ENCODE measurements around the gene ADD2.
A peak's percentile ranks its signal among the peaks of the same experiment; 100 is the strongest.
"Not testable (repeated sequence)": the region's sequence is repeated elsewhere in the genome, so short reads cannot be mapped to it uniquely, and the experiment has no call there.

Gene ADD2

DNA sequence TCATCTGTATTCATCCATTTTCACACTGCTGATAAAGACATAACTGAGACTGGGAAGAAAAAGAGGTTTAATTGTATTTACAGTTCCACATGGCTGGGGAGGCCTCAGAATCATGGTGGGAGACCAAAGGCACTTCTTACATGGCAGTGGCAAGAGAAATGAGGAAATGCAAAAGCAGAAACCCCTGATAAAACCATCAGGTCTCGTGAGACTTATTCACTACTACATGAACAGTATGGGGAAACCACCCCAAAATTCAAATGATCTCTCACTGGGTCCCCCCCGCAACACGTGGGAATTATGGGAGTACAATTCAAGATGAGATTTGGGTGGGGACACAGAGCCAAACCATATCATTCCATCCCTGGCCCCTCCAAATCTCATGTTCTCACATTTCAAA is 30.0 kb upstream of the ADD2 start:
- not testable (repeated sequence) for H3K9me3 ChIP-seq (ENCODE audit: control insufficient read depth, insufficient read depth, low read length); H3K36me3 ChIP-seq (ENCODE audit: control insufficient read depth, insufficient read depth, low read length); H3K4me3 ChIP-seq (ENCODE audit: low read depth, low read length); H3K9ac ChIP-seq (ENCODE audit: low read depth, low read length); H3K4me1 ChIP-seq (ENCODE audit: control insufficient read depth, insufficient read depth, low read length)
- H3K27me3 ChIP-seq (ENCODE audit: control insufficient read depth, insufficient read depth, low read length) = peaks cover 65% of the 10 kb centered on the region

- Histone ChIP-seq H3K27me3 (ENCODE audit: control insufficient read depth, insufficient read depth, low read length) (peaks cover 70% of the 10 kb centered on the region), H3K4me3 (ENCODE audit: low read depth, low read length) (no peak overlapping the region), H3K36me3 (ENCODE audit: control insufficient read depth, insufficient read depth, low read length) (no peaks in the 10 kb centered on the region), H3K9ac (ENCODE audit: low read depth, low read length) (no peak overlapping the region), H3K4me1 (ENCODE audit: control insufficient read depth, insufficient read depth, low read length) (no peaks in the 10 kb centered on the region), H3K9me3 (ENCODE audit: control insufficient read depth, insufficient read depth, low read length) (no peaks in the 10 kb centered on the region)
Observed at GRCh38 chr2:70797506-70797905, 29.5 kb upstream of the ADD2 start.

DNA sequence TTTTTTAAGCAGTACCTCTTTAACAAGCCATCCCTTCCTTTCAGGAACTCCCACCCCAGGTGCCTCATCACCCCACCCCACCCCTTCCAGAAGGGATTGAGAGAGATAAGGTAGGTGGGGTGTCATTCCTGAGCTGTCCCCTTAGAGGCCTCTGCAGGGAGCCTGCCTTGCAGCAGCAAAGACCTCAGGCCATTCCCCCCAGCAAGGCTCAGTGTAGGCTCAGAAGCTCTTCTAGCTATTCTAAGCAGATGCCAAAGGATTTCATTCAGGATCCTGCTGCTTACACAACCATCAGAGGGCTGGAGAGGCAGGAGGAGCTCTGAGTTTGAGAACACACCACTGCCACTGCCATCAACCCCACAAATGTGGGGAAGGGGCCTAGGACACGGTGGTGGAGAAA is 28.3 kb upstream of the ADD2 start:
- Histone ChIP-seq H3K27me3 (ENCODE audit: control insufficient read depth, insufficient read depth, low read length) (peaks cover 73% of the 10 kb centered on the region), H3K36me3 (ENCODE audit: control insufficient read depth, insufficient read depth, low read length) (no peaks in the 10 kb centered on the region), H3K9me3 (ENCODE audit: control insufficient read depth, insufficient read depth, low read length) (no peaks in the 10 kb centered on the region), H3K9ac (ENCODE audit: low read depth, low read length) (no peak overlapping the region), H3K4me1 (ENCODE audit: control insufficient read depth, insufficient read depth, low read length) (no peaks in the 10 kb centered on the region), H3K4me3 (ENCODE audit: low read depth, low read length) (no peak overlapping the region)

- Histone ChIP-seq H3K4me1 (ENCODE audit: control insufficient read depth, insufficient read depth, low read length) (no peaks in the 10 kb centered on the region), H3K9me3 (ENCODE audit: control insufficient read depth, insufficient read depth, low read length) (no peaks in the 10 kb centered on the region), H3K27me3 (ENCODE audit: control insufficient read depth, insufficient read depth, low read length) (peaks cover 72% of the 10 kb centered on the region), H3K36me3 (ENCODE audit: control insufficient read depth, insufficient read depth, low read length) (no peaks in the 10 kb centered on the region), H3K9ac (ENCODE audit: low read depth, low read length) (no peak overlapping the region), H3K4me3 (ENCODE audit: low read depth, low read length) (no peak overlapping the region)
Observed at GRCh38 chr2:70795164-70795995, 27.4 kb upstream of the ADD2 start.

DNA sequence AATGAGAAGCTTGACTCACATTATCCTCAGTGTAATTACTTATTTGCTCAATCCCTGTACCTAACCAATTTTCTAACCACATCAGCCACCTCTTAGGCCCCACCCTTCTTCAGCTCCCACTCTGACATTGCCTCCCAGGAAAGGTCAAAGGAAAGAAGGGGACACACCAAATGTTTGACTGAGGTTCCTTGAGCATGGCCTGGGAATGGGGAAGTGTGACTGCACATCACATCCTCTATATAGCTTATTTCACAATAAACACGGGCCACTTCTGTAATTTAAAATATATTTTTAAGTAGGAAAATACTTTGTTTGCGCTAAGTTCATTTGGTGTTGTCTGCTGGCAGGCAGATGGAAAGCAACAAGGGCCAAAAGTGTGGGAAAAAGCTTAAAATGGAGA is 25.4 kb upstream of the ADD2 start:
- Histone ChIP-seq H3K27me3 (ENCODE audit: control insufficient read depth, insufficient read depth, low read length) (peaks cover 85% of the 10 kb centered on the region), H3K4me3 (ENCODE audit: low read depth, low read length) (no peak overlapping the region), H3K36me3 (ENCODE audit: control insufficient read depth, insufficient read depth, low read length) (no peaks in the 10 kb centered on the region), H3K9ac (ENCODE audit: low read depth, low read length) (no peak overlapping the region), H3K9me3 (ENCODE audit: control insufficient read depth, insufficient read depth, low read length) (no peaks in the 10 kb centered on the region), H3K4me1 (ENCODE audit: control insufficient read depth, insufficient read depth, low read length) (no peaks in the 10 kb centered on the region)

DNA sequence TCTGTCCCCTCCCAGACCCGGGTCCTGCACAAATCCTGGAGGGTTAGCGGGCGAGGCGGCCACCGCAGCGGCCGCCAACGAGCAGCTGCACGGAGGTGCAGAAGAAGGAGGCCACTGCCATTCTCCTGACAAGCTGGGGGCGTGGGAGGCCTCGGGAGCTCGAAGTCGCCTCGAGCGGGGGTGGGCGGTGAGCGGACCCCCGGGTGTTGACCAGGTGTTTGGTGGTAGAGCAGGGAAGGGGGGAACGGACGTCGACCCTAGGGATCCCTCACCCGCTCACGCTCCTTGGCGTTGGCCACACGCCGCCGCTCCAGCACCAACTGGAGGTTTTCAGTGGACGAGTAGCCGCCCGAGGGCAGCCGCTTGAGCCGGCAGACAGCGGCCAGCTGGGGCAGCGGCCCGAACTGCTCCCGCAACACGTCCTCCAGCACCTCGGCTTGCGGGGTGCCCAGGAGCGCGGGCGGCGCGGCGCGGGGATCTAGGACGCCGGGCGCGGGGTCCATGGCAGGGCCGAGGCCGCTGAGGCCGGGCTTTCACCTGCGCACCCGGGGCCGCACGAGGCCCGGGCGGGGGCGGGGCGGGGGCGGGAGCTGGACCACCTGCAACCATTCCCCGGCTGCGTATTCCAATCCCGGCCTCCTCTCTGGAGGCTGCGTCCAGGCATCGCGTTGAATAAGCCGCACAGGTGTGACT is 22.3 kb upstream of the ADD2 start, which contains the start of gene FIGLA:
FIGLA (minus strand) TSS at position 508 of the 693 bp plus-strand sequence; CDS start at position 503, 5 bp downstream.
- H3K27me3 ChIP-seq (ENCODE audit: control insufficient read depth, insufficient read depth, low read length) = peaks cover 93% of the 10 kb centered on the region
- no peaks in the 10 kb centered on the region for H3K4me1 ChIP-seq (ENCODE audit: control insufficient read depth, insufficient read depth, low read length)
- H3K36me3 ChIP-seq (ENCODE audit: control insufficient read depth, insufficient read depth, low read length) = no peaks in the 10 kb centered on the region
- H3K9ac ChIP-seq (ENCODE audit: low read depth, low read length) = no peak within 1 kb of the TSS
- no peaks in the 10 kb centered on the region for H3K9me3 ChIP-seq (ENCODE audit: control insufficient read depth, insufficient read depth, low read length)
- peak within 1 kb of the TSS; percentile 50 for H3K4me3 ChIP-seq (ENCODE audit: low read depth, low read length)

DNA sequence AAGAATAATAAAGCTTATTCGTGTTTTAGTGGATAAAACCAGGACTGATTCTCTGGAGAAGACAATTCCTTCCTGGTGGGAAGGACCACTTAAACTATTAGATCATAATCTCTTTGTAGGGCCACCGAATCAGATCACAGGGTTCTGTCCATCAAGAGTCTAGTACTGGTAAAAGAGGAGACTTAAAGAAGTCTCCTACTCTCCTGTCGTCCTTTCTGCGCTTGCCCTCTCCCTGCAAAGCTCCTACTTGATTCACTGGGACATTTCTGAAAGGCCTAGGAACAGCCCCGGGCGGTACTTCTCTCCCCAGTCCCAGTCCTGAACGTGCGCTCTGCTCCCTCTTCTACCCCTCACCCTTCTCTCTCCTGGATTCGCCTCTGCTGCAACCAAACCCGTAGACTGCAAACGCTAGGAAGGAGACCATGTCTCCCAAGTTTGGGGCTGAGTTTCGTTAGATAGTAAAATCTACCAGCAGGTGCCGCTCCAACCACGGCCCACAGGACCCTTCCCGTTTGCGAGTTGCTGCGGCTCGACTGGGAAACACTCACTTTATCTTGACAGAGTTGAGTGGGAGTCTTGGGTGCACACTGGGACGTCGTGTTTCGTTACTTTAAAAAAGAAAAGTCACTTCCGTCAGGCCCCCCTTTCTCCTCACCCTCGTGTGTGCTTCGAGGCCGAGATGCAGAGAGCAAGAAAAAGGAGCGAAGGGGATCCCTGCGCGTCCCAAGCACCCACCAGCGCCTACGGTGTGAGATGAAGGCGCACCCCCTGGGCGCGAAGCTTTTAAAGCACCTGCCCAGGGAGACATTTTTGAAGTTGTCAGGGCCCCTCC is 21.5 kb upstream of the ADD2 start:
- Histone ChIP-seq H3K4me3 (ENCODE audit: low read depth, low read length) (peak overlapping the region; percentile 50), H3K36me3 (ENCODE audit: control insufficient read depth, insufficient read depth, low read length) (no peaks in the 10 kb centered on the region), H3K27me3 (ENCODE audit: control insufficient read depth, insufficient read depth, low read length) (peaks cover 86% of the 10 kb centered on the region), H3K9me3 (ENCODE audit: control insufficient read depth, insufficient read depth, low read length) (no peaks in the 10 kb centered on the region), H3K4me1 (ENCODE audit: control insufficient read depth, insufficient read depth, low read length) (peaks cover 2% of the 10 kb centered on the region), H3K9ac (ENCODE audit: low read depth, low read length) (no peak overlapping the region)

DNA sequence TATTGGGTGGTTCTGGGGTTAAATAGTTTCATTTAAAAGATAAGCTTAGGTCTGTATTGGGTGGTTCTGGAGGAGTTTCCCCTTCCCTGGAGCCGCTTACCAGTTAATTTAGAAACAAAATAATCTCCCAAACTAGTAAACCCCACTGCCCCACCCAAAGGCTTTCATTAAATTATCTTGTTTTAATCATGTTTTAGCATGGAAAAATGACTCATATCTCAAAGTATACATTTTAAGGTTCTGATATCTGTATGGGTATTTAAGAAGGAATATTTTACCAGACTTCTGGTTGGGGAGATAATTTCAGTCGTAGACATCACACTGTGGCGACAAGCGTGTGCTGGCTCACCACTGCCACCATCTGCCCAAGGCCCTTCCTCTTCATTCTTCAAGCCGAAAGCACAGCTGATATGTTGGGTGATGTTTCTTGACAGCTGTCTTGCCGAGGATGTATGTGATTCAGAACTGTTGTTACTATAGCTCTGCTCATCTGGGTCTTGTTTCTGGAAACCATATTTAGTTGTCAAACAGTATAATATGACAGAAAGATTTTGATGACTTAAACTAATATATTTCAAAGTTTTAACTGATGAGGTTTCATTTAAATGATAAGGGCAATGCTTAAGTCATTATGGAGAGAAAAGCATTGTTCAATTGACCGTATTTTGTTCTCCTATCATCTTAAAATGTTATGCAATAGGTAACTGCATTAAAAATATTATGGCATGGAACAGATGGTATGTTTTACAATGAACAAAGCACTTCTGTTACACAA is 17.3 kb upstream of the ADD2 start:
- no peaks in the 10 kb centered on the region for H3K36me3 ChIP-seq (ENCODE audit: control insufficient read depth, insufficient read depth, low read length)
- H3K4me1 ChIP-seq (ENCODE audit: control insufficient read depth, insufficient read depth, low read length) = peaks cover 3% of the 10 kb centered on the region
- no peak overlapping the region for H3K9ac ChIP-seq (ENCODE audit: low read depth, low read length)
- no peaks in the 10 kb centered on the region for H3K9me3 ChIP-seq (ENCODE audit: control insufficient read depth, insufficient read depth, low read length)
- H3K4me3 ChIP-seq (ENCODE audit: low read depth, low read length) = no peak overlapping the region
- H3K27me3 ChIP-seq (ENCODE audit: control insufficient read depth, insufficient read depth, low read length) = peaks cover 47% of the 10 kb centered on the region

GRCh38 chr2:70784320-70784719 is 16.3 kb upstream of the ADD2 start:
- Histone ChIP-seq H3K27me3 (ENCODE audit: control insufficient read depth, insufficient read depth, low read length) (peaks cover 41% of the 10 kb centered on the region), H3K4me3 (ENCODE audit: low read depth, low read length) (no peak overlapping the region), H3K36me3 (ENCODE audit: control insufficient read depth, insufficient read depth, low read length) (no peaks in the 10 kb centered on the region), H3K9ac (ENCODE audit: low read depth, low read length) (no peak overlapping the region), H3K9me3 (ENCODE audit: control insufficient read depth, insufficient read depth, low read length) (no peaks in the 10 kb centered on the region), H3K4me1 (ENCODE audit: control insufficient read depth, insufficient read depth, low read length) (peaks cover 3% of the 10 kb centered on the region)

DNA sequence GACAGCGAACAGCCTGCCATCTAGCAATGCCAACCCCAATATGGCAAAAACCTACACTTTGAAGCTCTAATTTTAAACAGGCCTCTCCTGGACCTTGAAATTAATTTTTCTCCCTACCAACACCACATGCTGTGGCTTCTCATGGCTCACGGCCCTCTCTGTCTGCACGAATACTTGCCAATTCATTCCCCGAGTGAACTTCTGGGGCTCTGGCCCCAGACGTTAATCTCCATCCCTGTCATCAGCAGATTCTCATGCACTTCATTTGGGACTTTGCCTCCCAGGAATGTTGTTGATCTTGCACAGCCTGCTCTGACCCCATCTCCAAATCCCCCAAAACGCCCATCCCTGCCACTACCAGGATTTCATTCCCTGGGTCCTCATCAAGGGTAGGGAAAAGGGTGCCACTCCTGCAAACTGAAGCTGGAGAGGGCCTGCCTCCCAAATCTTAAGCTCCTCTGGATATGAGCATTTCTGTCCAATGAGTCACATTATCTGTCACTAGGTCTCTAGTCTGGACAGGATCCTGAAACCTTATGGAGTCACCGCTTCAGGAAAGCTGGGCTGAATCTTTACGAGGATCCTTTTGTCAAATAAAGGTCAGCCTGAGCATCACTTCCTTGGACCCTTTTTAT is 12.0 kb upstream of the ADD2 start:
- peaks cover 8% of the 10 kb centered on the region for H3K27me3 ChIP-seq (ENCODE audit: control insufficient read depth, insufficient read depth, low read length)
- H3K4me1 ChIP-seq (ENCODE audit: control insufficient read depth, insufficient read depth, low read length) = peaks cover 3% of the 10 kb centered on the region
- no peaks in the 10 kb centered on the region for H3K9me3 ChIP-seq (ENCODE audit: control insufficient read depth, insufficient read depth, low read length)
- H3K9ac ChIP-seq (ENCODE audit: low read depth, low read length) = no peak overlapping the region
- H3K36me3 ChIP-seq (ENCODE audit: control insufficient read depth, insufficient read depth, low read length) = no peaks in the 10 kb centered on the region
- H3K4me3 ChIP-seq (ENCODE audit: low read depth, low read length) = no peak overlapping the region

GRCh38 chr2:70779491-70779890 is 11.5 kb upstream of the ADD2 start:
- Histone ChIP-seq H3K9me3 (ENCODE audit: control insufficient read depth, insufficient read depth, low read length) (no peaks in the 10 kb centered on the region), H3K4me1 (ENCODE audit: control insufficient read depth, insufficient read depth, low read length) (peaks cover 2% of the 10 kb centered on the region), H3K36me3 (ENCODE audit: control insufficient read depth, insufficient read depth, low read length) (no peaks in the 10 kb centered on the region), H3K9ac (ENCODE audit: low read depth, low read length) (no peak overlapping the region), H3K27me3 (ENCODE audit: control insufficient read depth, insufficient read depth, low read length) (peaks cover 8% of the 10 kb centered on the region), H3K4me3 (ENCODE audit: low read depth, low read length) (no peak overlapping the region)

Data from iPS-15b (cell line).